Natural killer cell (primary cell): ENCODE measurements around the gene MATK. TPM values are rescaled to one million over a fixed set of nuclear protein-coding genes. Genes with fewer than 3 reads are reported as not detected.

ENCODE experiments used
- ATAC-seq, 3 donors: fragments of 150-1000 bp in 2 of 3; fragments of 200-7000 bp in 1 of 3; cut with Tn5 transposase; 1 replicate in 1 of 3; 2 replicates in 2 of 3; pipeline ENCODE4 v1.10.0; 2021; ENCODE audit warnings: mild to moderate bottlenecking in 2 of 3, moderate library complexity in 2 of 3
- DNase-seq, 2 donors: peaks; one replicate each; pipeline versions ENCODE4 v3.0.0 to v3.0.0-alpha.2; 2013 to 2021; ENCODE audit warnings: mixed read lengths in 1 of 2
- H3K27ac ChIP-seq: one replicate; pipeline ENCODE4 v1.5.1; 2013; ENCODE audit warnings: mild to moderate bottlenecking, low read length
- H3K27me3 ChIP-seq: one replicate; pipeline ENCODE4 v1.6.1; 2013; ENCODE audit warnings: low read length; ENCODE audit not compliant: control insufficient read depth, insufficient read depth
- H3K36me3 ChIP-seq: one replicate; pipeline ENCODE4 v1.6.1; 2013; ENCODE audit warnings: low read length; ENCODE audit not compliant: control insufficient read depth, insufficient read depth
- H3K4me1 ChIP-seq: one replicate; pipeline ENCODE4 v1.6.1; 2013; ENCODE audit warnings: low read length; ENCODE audit not compliant: control insufficient read depth, insufficient read depth
- H3K4me3 ChIP-seq: one replicate; pipeline ENCODE4 v1.5.1; 2013; ENCODE audit warnings: low read length
- H3K9me3 ChIP-seq: one replicate; pipeline ENCODE4 v1.6.1; 2013; ENCODE audit warnings: low read length; ENCODE audit not compliant: control insufficient read depth, insufficient read depth
- H3K27ac Mint-ChIP-seq, 2 donors: one replicate each; pipeline ENCODE4 v1.8.0; 2022; ENCODE audit warnings: mild to moderate bottlenecking in 2 of 2, mixed read lengths in 2 of 2, moderate library complexity in 1 of 2
- H3K27me3 Mint-ChIP-seq, 2 donors: one replicate each; pipeline ENCODE4 v1.8.0; 2022; ENCODE audit warnings: low read depth in 2 of 2, mixed read lengths in 2 of 2
- H3K36me3 Mint-ChIP-seq: one replicate; pipeline ENCODE4 v1.8.0; 2022; ENCODE audit warnings: mixed read lengths
- H3K4me1 Mint-ChIP-seq, 2 donors: one replicate each; pipeline ENCODE4 v1.8.0; 2022; ENCODE audit warnings: mixed read lengths in 2 of 2
- H3K4me3 Mint-ChIP-seq: one replicate; pipeline ENCODE4 v1.8.0; 2022; ENCODE audit warnings: mild to moderate bottlenecking, moderate library complexity, mixed read lengths
- H3K9me3 Mint-ChIP-seq, 2 donors: one replicate each; pipeline ENCODE4 v1.8.0; 2022; ENCODE audit warnings: mixed read lengths in 2 of 2
- CTCF ChIP-seq: fragments of 200-600 bp; IDR thresholded peaks from one replicate; pipeline ENCODE4 v1.8.0; 2022; ENCODE audit warnings: antibody characterized with exemption
- WGBS: methylation state at CpG from one replicate; pipeline ENCODE4 v1.1.7; 2013; ENCODE audit warnings: missing lambda C conversion rate; ENCODE audit not compliant: insufficient coverage; 5-methylcytosine and 5-hydroxymethylcytosine counted together
- intact Hi-C: fragments of 100-400 bp; cut with micrococcal nuclease; formaldehyde crosslinking; loops from one replicate; pipeline ENCODE4 v1.14.2; 2022
- total RNA-seq, 4 donors: library from RNA; stranded (reverse); fragments of 120-200 nt in 1 of 4; gene quantifications; one replicate each; pipeline versions ENCODE4 v1.2.3 to v1.2.4, GENCODE V29; 2013 to 2022

MATK gene
- total RNA-seq, 3 donors from 2014 or later (not counting 1 experiment from before 2014, with no cell fraction given): 269 to 353 (median 317) TPM

- H3K27me3 Mint-ChIP-seq: no peaks in the 10 kb centered on the region
- H3K4me1 Mint-ChIP-seq: peaks cover 37 to 45% of the 10 kb centered on the region in 2 donors
- peaks cover 67% of the 10 kb centered on the region for H3K4me1 ChIP-seq
- no peak overlapping the region for H3K4me3 ChIP-seq
- H3K36me3 ChIP-seq: no peaks in the 10 kb centered on the region
- 96% methylated on average over 4 of the region's 4 CpGs for WGBS
- H3K36me3 Mint-ChIP-seq: no peaks in the 10 kb centered on the region
- no peaks in the 10 kb centered on the region for H3K9me3 Mint-ChIP-seq
- DNase-seq (no peak), ATAC-seq (no peak)
- H3K27me3 ChIP-seq: no peaks in the 10 kb centered on the region
- intact Hi-C loops: no loop called here
- no peaks in the 10 kb centered on the region for H3K9me3 ChIP-seq
- no peak overlapping the region for H3K4me3 Mint-ChIP-seq
- H3K27ac ChIP-seq: peak overlapping the region; percentile 89
- peak overlapping the region; percentile 99 for H3K27ac Mint-ChIP-seq
- no peak for TF ChIP-seq CTCF
These were observed 28.5 kb upstream of the MATK start for GRCh38 chr19:3814648-3815047.

GRCh38 chr19:3813473-3814392 lies 27.6 kb upstream of the MATK start:
- ATAC-seq (peak; percentile 20 to 30 (median 28)), DNase-seq (peak; percentile 45 to 50)
- peak overlapping the region; percentile 74 for H3K4me3 Mint-ChIP-seq
- H3K27ac Mint-ChIP-seq: peak overlapping the region; percentile 99
- intact Hi-C loops: loop anchor here (2.0 kb wide), 2 partner anchors 51 to 295 kb away; partner anchors contain the start of gene MRPL54
- Histone ChIP-seq H3K4me1 (peaks cover 74% of the 10 kb centered on the region), H3K9me3 (no peaks in the 10 kb centered on the region), H3K4me3 (no peak overlapping the region), H3K27ac (peak overlapping the region; percentile 89), H3K36me3 (no peaks in the 10 kb centered on the region), H3K27me3 (no peaks in the 10 kb centered on the region)
- TF ChIP-seq CTCF: no peak
- H3K9me3 Mint-ChIP-seq: no peaks in the 10 kb centered on the region
- 34% methylated on average over 21 of the region's 22 CpGs for WGBS
- H3K27me3 Mint-ChIP-seq: no peaks in the 10 kb centered on the region
- peaks cover 37 to 47% of the 10 kb centered on the region in 2 donors for H3K4me1 Mint-ChIP-seq
- H3K36me3 Mint-ChIP-seq: no peaks in the 10 kb centered on the region

GRCh38 chr19:3810708-3811355 lies 24.7 kb upstream of the MATK start:
- no peaks in the 10 kb centered on the region for H3K36me3 Mint-ChIP-seq
- no peaks in the 10 kb centered on the region for H3K9me3 Mint-ChIP-seq
- intact Hi-C loops: no loop called here
- TF ChIP-seq CTCF: no peak
- H3K4me1 Mint-ChIP-seq: peaks cover 50 to 58% of the 10 kb centered on the region in 2 donors
- peak overlapping the region; percentile 99 for H3K27ac Mint-ChIP-seq
- no peaks in the 10 kb centered on the region for H3K27me3 Mint-ChIP-seq
- Histone ChIP-seq H3K27ac (peak overlapping the region; percentile 62), H3K36me3 (no peaks in the 10 kb centered on the region), H3K9me3 (no peaks in the 10 kb centered on the region), H3K27me3 (no peaks in the 10 kb centered on the region), H3K4me1 (peaks cover 94% of the 10 kb centered on the region), H3K4me3 (no peak overlapping the region)
- WGBS: 74% methylated on average over 38 of the region's 38 CpGs
- ATAC-seq (no peak), DNase-seq (no peak)
- H3K4me3 Mint-ChIP-seq: peak overlapping the region; percentile 13
